GM23248 (cell line): ENCODE results near the gene ARMC8.

Experiments
- EZH2 ChIP-seq: fragments of 200-600 bp; sonication (generic); IDR thresholded peaks from 2 replicates; pipeline ENCODE4 v1.6.1; 2018; ENCODE audit warnings: antibody characterized with exemption, mild to moderate bottlenecking; ENCODE audit not compliant: insufficient read depth, poor library complexity, severe bottlenecking
- EZH2phosphoT487 ChIP-seq: fragments of 200-600 bp; sonication (generic); IDR thresholded peaks from 2 replicates; pipeline ENCODE4 v1.6.1; 2018; ENCODE audit warnings: antibody characterized with exemption, moderate library complexity, mild to moderate bottlenecking, low read depth; ENCODE audit not compliant: insufficient read depth

- TF ChIP-seq EZH2phosphoT487 (no peak), EZH2 (no peak)
Observed at GRCh38 chr3:138271189-138271794, 84.2 kb downstream of the ARMC8 start.
